RWPE1 (cell line): ENCODE results near the gene SDHAF3.

Source experiments
- CTCF ChIA-PET: fragments of 350-600 bp; sonication (Branson Sonifier 250); formaldehyde crosslinking; extraction: SDS; loops from one replicate; lab custom pipeline; 2021; lab: Yijun Ruan, JAX
- POLR2A ChIA-PET: fragments of 400-600 bp; formaldehyde crosslinking; extraction: SDS; loops from one replicate; lab custom pipeline; 2020; ENCODE audit warnings: antibody characterized with exemption; ENCODE audit not compliant: low non-redundant PET; lab: Yijun Ruan, JAX
- DNase-seq: peaks from one replicate; pipeline ENCODE4 v3.0.0; 2012; ENCODE audit warnings: low spot score
- H3K27ac ChIP-seq: fragments of 450-650 bp; 2 replicates; pipeline ENCODE4 v1.5.1; 2017
- TF ChIP-seq, protein P1 (sequence below): fragments of 450-650 bp; conservative IDR thresholded peaks from 2 replicates; pipeline ENCODE4 v1.5.1; 2017; ENCODE audit warnings: low read depth, mild to moderate bottlenecking

The SDHAF3 gene

DNA sequence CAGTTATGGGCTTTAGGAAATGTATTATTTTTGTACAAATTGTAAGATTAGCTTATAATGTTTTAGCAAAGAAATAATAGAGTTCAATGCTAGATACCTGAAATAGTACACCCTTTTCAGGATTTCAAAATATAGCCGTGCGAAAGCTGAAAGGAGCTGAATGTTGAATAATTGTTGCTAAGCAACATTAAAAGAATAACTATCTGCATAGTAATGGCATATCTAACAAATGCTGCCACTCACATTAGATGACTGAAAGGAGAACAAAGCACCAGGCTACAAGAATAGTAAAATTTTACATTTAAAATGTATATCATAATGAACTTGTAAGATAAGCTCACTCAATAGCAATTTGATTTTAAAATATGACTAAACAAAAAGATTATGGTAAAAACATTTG, 82.5 kb downstream of the SDHAF3 start:
- ChIA-PET CTCF (interaction anchor here (1.0 kb wide), 1 partner anchor 966 kb away, joined by 5 read pairs; no protein-coding TSS in a partner anchor), POLR2A (interaction anchor here (0.7 kb wide), 1 partner anchor 392 kb away, joined by 3 read pairs; no protein-coding TSS in a partner anchor)
- TF ChIP-seq, protein P1, sequence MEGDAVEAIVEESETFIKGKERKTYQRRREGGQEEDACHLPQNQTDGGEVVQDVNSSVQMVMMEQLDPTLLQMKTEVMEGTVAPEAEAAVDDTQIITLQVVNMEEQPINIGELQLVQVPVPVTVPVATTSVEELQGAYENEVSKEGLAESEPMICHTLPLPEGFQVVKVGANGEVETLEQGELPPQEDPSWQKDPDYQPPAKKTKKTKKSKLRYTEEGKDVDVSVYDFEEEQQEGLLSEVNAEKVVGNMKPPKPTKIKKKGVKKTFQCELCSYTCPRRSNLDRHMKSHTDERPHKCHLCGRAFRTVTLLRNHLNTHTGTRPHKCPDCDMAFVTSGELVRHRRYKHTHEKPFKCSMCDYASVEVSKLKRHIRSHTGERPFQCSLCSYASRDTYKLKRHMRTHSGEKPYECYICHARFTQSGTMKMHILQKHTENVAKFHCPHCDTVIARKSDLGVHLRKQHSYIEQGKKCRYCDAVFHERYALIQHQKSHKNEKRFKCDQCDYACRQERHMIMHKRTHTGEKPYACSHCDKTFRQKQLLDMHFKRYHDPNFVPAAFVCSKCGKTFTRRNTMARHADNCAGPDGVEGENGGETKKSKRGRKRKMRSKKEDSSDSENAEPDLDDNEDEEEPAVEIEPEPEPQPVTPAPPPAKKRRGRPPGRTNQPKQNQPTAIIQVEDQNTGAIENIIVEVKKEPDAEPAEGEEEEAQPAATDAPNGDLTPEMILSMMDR = no peak
- no peak for DNase-seq
- H3K27ac ChIP-seq = no peak overlapping the region

DNA sequence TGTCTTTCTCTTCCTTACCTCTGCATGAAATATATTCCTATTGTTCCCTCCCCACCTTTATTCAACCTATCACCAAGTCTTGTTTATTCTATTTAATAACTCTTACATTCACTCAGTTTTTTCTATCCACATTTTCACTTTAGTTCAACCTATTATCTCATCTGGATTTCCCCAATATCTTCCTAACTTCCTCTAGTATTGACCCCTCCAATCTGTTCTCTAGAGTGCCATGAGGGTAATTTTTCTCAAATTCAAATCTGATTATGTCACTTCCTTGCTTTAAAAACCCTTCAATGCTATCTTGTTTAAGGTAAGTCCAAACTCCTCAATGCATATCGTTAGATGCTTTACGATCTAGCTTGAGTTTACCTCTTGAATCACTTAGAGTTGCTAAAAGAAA, 86.5 kb downstream of the SDHAF3 start:
- TF ChIP-seq, protein P1 = no peak
- DNase-seq = no peak
- H3K27ac ChIP-seq = no peak overlapping the region
- POLR2A ChIA-PET = no interaction called here
- CTCF ChIA-PET = interaction anchor here (0.6 kb wide), 1 partner anchor 16 kb away, joined by 3 read pairs; no protein-coding TSS in a partner anchor

DNA sequence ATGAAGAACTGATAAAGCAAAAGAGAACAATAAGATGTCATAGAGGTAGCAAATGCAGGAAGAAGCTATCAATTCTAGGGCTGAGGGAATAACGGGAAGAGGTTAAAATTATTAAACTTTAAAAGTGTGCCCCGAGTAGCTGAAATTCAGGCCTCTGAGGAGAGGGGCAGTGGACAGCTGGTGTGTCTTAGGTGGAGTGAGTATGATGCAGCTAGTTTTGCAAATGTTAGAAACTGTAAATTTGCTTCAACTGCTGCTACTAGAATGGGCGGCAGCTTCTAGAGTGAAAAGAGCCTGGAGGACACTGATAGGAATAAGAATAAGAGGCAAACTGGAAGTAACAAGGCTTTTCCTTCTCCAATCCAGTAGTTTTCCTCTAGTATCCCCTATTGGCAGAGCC, 87.3 kb downstream of the SDHAF3 start:
- ChIA-PET CTCF (interaction anchor here (1.0 kb wide), 1 partner anchor 1288 kb away, joined by 4 read pairs; no protein-coding TSS in a partner anchor), POLR2A (no interaction called here)
- no peak overlapping the region for H3K27ac ChIP-seq
- DNase-seq = no peak
- TF ChIP-seq, protein P1 = no peak

DNA sequence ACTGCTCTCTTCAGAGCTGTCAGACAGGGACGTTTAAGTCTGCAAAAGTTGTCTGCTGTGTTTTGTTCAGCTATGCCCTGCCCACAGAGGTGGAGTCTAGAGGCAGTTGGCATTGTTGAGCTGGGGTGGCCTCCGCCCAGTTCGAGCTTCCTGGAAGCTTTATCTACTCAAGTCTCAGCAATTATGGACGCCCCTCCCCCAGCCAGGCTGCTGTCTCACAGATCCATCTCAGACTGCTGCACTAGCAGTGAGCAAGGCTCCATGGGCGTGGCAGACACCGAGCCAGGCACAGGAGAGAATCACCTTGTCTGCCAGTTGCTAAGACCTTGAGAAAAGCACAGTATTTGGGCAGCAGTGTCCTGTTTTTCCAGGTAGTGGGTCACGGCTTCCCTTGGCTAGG, 98.1 kb downstream of the SDHAF3 start:
- TF ChIP-seq, protein P1 = no peak
- ChIA-PET POLR2A (no interaction called here), CTCF (no interaction called here)
- H3K27ac ChIP-seq = no peak overlapping the region
- DNase-seq = no peak

DNA sequence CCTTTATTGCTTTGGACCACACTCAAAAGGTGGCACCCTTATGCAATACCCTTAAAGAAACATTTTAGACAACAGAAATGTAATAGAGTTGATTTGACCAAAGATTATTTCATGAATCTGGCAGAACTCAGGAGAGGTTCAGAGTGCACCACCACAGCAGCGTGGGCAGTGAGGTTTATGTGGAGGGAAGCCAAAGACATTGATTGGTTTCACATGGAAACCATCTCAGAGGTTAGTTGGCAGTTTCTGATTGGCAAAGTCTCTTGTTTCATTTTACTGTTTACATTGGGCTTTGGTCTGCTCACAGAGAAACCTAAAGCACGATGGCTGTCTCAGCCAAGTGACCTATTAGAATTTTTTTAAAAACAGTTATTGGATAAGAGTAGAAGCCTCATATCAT, 101.3 kb downstream of the SDHAF3 start:
- TF ChIP-seq, protein P1 = no peak
- CTCF ChIA-PET = interaction anchor here (0.7 kb wide), 1 partner anchor 452 kb away, joined by 3 read pairs; no protein-coding TSS in a partner anchor

DNA sequence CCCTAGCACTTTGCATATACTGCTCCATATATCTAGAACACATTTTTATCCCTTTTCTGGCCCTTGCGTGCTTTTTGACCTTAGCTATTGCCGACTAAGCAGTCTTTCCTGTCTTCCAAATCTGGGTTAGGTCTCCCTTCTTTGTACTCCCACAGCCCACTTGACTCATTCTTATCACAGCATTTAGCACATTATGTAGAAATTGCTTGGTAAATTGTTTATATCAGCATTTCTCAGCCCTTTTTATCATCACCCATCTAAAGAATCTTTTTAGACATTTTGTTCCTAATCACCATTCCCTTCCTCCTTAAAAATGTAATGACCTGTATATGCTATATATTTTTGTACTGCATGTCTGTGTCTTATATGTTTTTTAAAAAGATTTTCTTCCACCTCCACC, 101.7 kb downstream of the SDHAF3 start:
- no peak for DNase-seq
- ChIA-PET CTCF (no interaction called here), POLR2A (no interaction called here)
- no peak overlapping the region for H3K27ac ChIP-seq
- TF ChIP-seq, protein P1 = no peak

More for the DNA sequence above, 101.3 kb downstream of the SDHAF3 start:
- POLR2A ChIA-PET = no interaction called here
- H3K27ac ChIP-seq = no peak overlapping the region
- DNase-seq = no peak
